Stimulated activated CD4-positive, alpha-beta T cell treated with anti-CD3 and anti-CD28 coated beads, Interleukin-1b, Interleukin-23, amount 100 ng/mL, for 4 hours (primary cell): ENCODE data around the gene HERPUD2.
"Not testable (repeated sequence)": the region's sequence is repeated elsewhere in the genome, so short reads cannot be mapped to it uniquely, and the experiment has no call there.

ENCODE experiments used
- DNase-seq, 2 donors: peaks; one replicate each; pipeline ENCODE4 v3.0.0-alpha.2; 2020; ENCODE audit warnings: low read depth in 2 of 2

The HERPUD2 gene

GRCh38 chr7:35714407-35714806 lies 19.5 kb upstream of the HERPUD2 start:
- DNase-seq = no peak

- DNase-seq = no peak
Measured at GRCh38 chr7:35712563-35713226, 17.8 kb upstream of the HERPUD2 start.

GRCh38 chr7:35707422-35707821 lies 12.5 kb upstream of the HERPUD2 start:
- DNase-seq = no peak

- DNase-seq = no peak
Measured at GRCh38 chr7:35705932-35706461, 11.1 kb upstream of the HERPUD2 start.

GRCh38 chr7:35704261-35704660 lies 9.3 kb upstream of the HERPUD2 start:
- DNase-seq = no peak

GRCh38 chr7:35702541-35702940 lies 7.6 kb upstream of the HERPUD2 start:
- DNase-seq = no peak

GRCh38 chr7:35701287-35701900 lies 6.5 kb upstream of the HERPUD2 start:
- no peak for DNase-seq

GRCh38 chr7:35700865-35701264 lies 5.9 kb upstream of the HERPUD2 start:
- no peak for DNase-seq

GRCh38 chr7:35700333-35700732 lies 5.4 kb upstream of the HERPUD2 start:
- no peak for DNase-seq

GRCh38 chr7:35699796-35700305 lies 4.9 kb upstream of the HERPUD2 start:
- no peak for DNase-seq

GRCh38 chr7:35698382-35698781 lies 3.4 kb upstream of the HERPUD2 start:
- not testable (repeated sequence) for DNase-seq

GRCh38 chr7:35697414-35698175 lies 2.7 kb upstream of the HERPUD2 start:
- DNase-seq = no peak

- DNase-seq = no peak
Measured at GRCh38 chr7:35695987-35696386, 1.1 kb upstream of the HERPUD2 start.

GRCh38 chr7:35695473-35695850 lies 527 bp upstream of the HERPUD2 start:
- DNase-seq = no peak

- DNase-seq = no peak
Measured at GRCh38 chr7:35694161-35694783, 663 bp downstream of the HERPUD2 start.

- DNase-seq = no peak
Measured at GRCh38 chr7:35691827-35692307, 3.1 kb downstream of the HERPUD2 start.

GRCh38 chr7:35691366-35691765 lies 3.6 kb downstream of the HERPUD2 start:
- no peak for DNase-seq

- not testable (repeated sequence) for DNase-seq
Measured at GRCh38 chr7:35690614-35691013, 4.3 kb downstream of the HERPUD2 start.

GRCh38 chr7:35685781-35686180 lies 9.2 kb downstream of the HERPUD2 start:
- DNase-seq = no peak

- no peak for DNase-seq
Measured at GRCh38 chr7:35681231-35682029, 13.5 kb downstream of the HERPUD2 start.

GRCh38 chr7:35680403-35681013 lies 14.4 kb downstream of the HERPUD2 start:
- DNase-seq = no peak
